ENCODE measurements around the gene CLDND2.

GRCh38 chr19:51364200-51365106 lies 4.3 kb downstream of the CLDND2 start:
- TF ChIP-seq SP1 (IDR thresholded peaks at IDR 0.05) (no peak), NR2F2 (IDR thresholded peaks at IDR 0.05) (no peak), RAD21 (IDR thresholded peaks at IDR 0.05) (no peak), JUND (IDR thresholded peaks at IDR 0.05) (no peak), CTCF (IDR thresholded peaks at IDR 0.05; ENCODE audit: low read depth, low read length, missing input control) (no peak), REST (IDR thresholded peaks at IDR 0.05) (peak; percentile 94), RXRA (IDR thresholded peaks at IDR 0.05) (no peak), HNF4A (conservative IDR thresholded peaks at IDR 0.05) (no peak), ATF3 (IDR thresholded peaks at IDR 0.05) (no peak), YY1 (IDR thresholded peaks at IDR 0.05) (no peak), FOXA1 (IDR thresholded peaks at IDR 0.05) (no peak), ZBTB33 (IDR thresholded peaks at IDR 0.05) (no peak)
